IMR-90 (cell line): ENCODE measurements around the gene MSL3B.

ENCODE experiments used
- ATAC-seq: fragments of 200-7000 bp; cut with Tn5 transposase; 2 replicates; pipeline ENCODE4 v1.9.1; 2020; ENCODE audit warnings: low read depth, mild to moderate bottlenecking, moderate library complexity
- BruUV-seq: library from RNA; stranded (reverse); fragments of 400-500 nt; replicated peaks from 2 replicates; lab custom pipeline; 2021; lab: Mats Ljungman, UMichigan
- CTCF ChIA-PET: fragments of 300-600 bp; formaldehyde crosslinking; extraction: SDS; loops from one replicate; lab custom pipeline; 2021; ENCODE audit warnings: antibody characterized with exemption; lab: Yijun Ruan, JAX
- POLR2A ChIA-PET: fragments of 300-600 bp; sonication (Branson Sonifier 250); formaldehyde crosslinking; loops from one replicate; lab custom pipeline; 2022; ENCODE audit warnings: antibody characterized with exemption; ENCODE audit not compliant: unreplicated experiment; lab: Charles Lee
- DNase-seq: peaks from one replicate; pipeline ENCODE4 v3.0.0; 2013
- H2AFZ ChIP-seq: replicated peaks from 2 replicates; pipeline ENCODE3; 2013; ENCODE audit warnings: low read length, mild to moderate bottlenecking; ENCODE audit not compliant: poor library complexity
- H2AK5ac ChIP-seq: 2 replicates; pipeline ENCODE4 v1.6.1; 2013; ENCODE audit warnings: low read depth, low read length, inconsistent platforms
- H2AK9ac ChIP-seq: replicated peaks from 2 replicates; pipeline ENCODE3; 2013; ENCODE audit warnings: mild to moderate bottlenecking, low read depth, low read length, moderate library complexity; ENCODE audit not compliant: poor library complexity
- H2BK120ac ChIP-seq: 2 replicates; pipeline ENCODE4 v1.6.1; 2013; ENCODE audit warnings: low read depth, low read length, inconsistent platforms
- H2BK15ac ChIP-seq: 3 replicates; pipeline ENCODE4 v1.6.1; 2013; ENCODE audit warnings: low read depth, low read length, inconsistent platforms
- H2BK20ac ChIP-seq: 2 replicates; pipeline ENCODE4 v1.6.1; 2013; ENCODE audit warnings: low read depth, mild to moderate bottlenecking, inconsistent platforms, low read length, moderate library complexity
- H2BK5ac ChIP-seq: 2 replicates; pipeline ENCODE4 v1.6.1; 2013; ENCODE audit warnings: mild to moderate bottlenecking, low read depth, low read length, inconsistent platforms; ENCODE audit not compliant: poor library complexity, severe bottlenecking
- H3K14ac ChIP-seq: replicated peaks from 2 replicates; pipeline ENCODE4 v1.6.1; 2013; ENCODE audit warnings: low read depth, low read length, inconsistent platforms
- H3K18ac ChIP-seq: 2 replicates; pipeline ENCODE4 v1.6.1; 2013; ENCODE audit warnings: low read depth, low read length, control low read depth
- H3K23ac ChIP-seq: 2 replicates; pipeline ENCODE4 v1.6.1; 2013; ENCODE audit warnings: low read depth, low read length, inconsistent platforms
- H3K27ac ChIP-seq: 2 replicates; pipeline ENCODE4 v1.5.1; 2013; ENCODE audit warnings: mild to moderate bottlenecking, control low read depth, low read length; ENCODE audit not compliant: insufficient read depth
- H3K27me3 ChIP-seq: 2 replicates; pipeline ENCODE4 v1.6.1; 2013; ENCODE audit warnings: low read length; ENCODE audit not compliant: control insufficient read depth, insufficient read depth
- H3K36me3 ChIP-seq: 2 replicates; pipeline ENCODE4 v1.6.1; 2013; ENCODE audit warnings: low read length, mixed read lengths; ENCODE audit not compliant: control insufficient read depth, insufficient read depth
- H3K4ac ChIP-seq: 2 replicates; pipeline ENCODE4 v1.6.1; 2013; ENCODE audit warnings: low read depth, low read length, inconsistent platforms
- H3K4me1 ChIP-seq: 2 replicates; pipeline ENCODE4 v1.6.1; 2013; ENCODE audit warnings: low read length, mixed read lengths; ENCODE audit not compliant: control insufficient read depth, insufficient read depth
- H3K4me2 ChIP-seq: 2 replicates; pipeline ENCODE4 v1.6.1; 2013; ENCODE audit warnings: low read depth, mild to moderate bottlenecking, control low read depth, low read length, moderate library complexity
- H3K4me3 ChIP-seq: 2 replicates; pipeline ENCODE4 v1.5.1; 2013; ENCODE audit warnings: low read depth, mild to moderate bottlenecking, control low read depth, low read length, moderate library complexity; ENCODE audit not compliant: insufficient read depth
- H3K56ac ChIP-seq: 2 replicates; pipeline ENCODE4 v1.6.1; 2013; ENCODE audit warnings: low read length, inconsistent platforms; ENCODE audit not compliant: insufficient read depth; ENCODE audit errors: extremely low read depth
- H3K79me1 ChIP-seq, 2 experiments: 2 replicates each; pipeline ENCODE4 v1.6.1; 2013; ENCODE audit warnings: low read length in 2 of 2, inconsistent platforms in 1 of 2, low read depth in 1 of 2
- H3K9ac ChIP-seq: 2 replicates; pipeline ENCODE4 v1.6.1; 2013; ENCODE audit warnings: low read depth, low read length, control low read depth
- H3K9me1 ChIP-seq: 2 replicates; pipeline ENCODE4 v1.6.1; 2013; ENCODE audit warnings: low read length, inconsistent platforms; ENCODE audit not compliant: insufficient read depth
- H3K9me3 ChIP-seq: 2 replicates; pipeline ENCODE4 v1.6.1; 2013; ENCODE audit warnings: low read length; ENCODE audit not compliant: control insufficient read depth, insufficient read depth
- H4K20me1 ChIP-seq: 2 replicates; pipeline ENCODE4 v1.6.1; 2013; ENCODE audit warnings: low read length, inconsistent platforms; ENCODE audit not compliant: insufficient read depth
- H4K5ac ChIP-seq: 2 replicates; pipeline ENCODE4 v1.6.1; 2013; ENCODE audit warnings: mild to moderate bottlenecking, low read depth, low read length, control low read depth
- H4K8ac ChIP-seq, 2 experiments: 2 replicates each; pipeline ENCODE4 v1.6.1; 2013; ENCODE audit warnings: low read depth in 2 of 2, low read length in 2 of 2, control low read depth in 1 of 2, inconsistent platforms in 1 of 2
- H4K91ac ChIP-seq: 2 replicates; pipeline ENCODE4 v1.6.1; 2013; ENCODE audit warnings: low read depth, low read length, inconsistent platforms; ENCODE audit not compliant: insufficient read depth
- BHLHE40 ChIP-seq: fragments of 150-350 bp; IDR thresholded peaks from 2 replicates; pipeline ENCODE4 v1.6.1; 2016; ENCODE audit warnings: mild to moderate bottlenecking, low read depth, low read length
- CEBPB ChIP-seq: IDR thresholded peaks from 2 replicates; pipeline ENCODE4 v1.6.1; 2012; ENCODE audit warnings: low read depth, low read length, improper control_type of control experiment
- CHD1 ChIP-seq: IDR thresholded peaks from 2 replicates; pipeline ENCODE4 v1.6.1; 2012; ENCODE audit warnings: low read depth, low read length, improper control_type of control experiment
- CTCF ChIP-seq: conservative IDR thresholded peaks from 2 replicates; pipeline ENCODE4 v1.5.1; 2012; ENCODE audit warnings: mild to moderate bottlenecking, low read depth, low read length, improper control_type of control experiment
- ELK1 ChIP-seq: fragments of 150-350 bp; IDR thresholded peaks from 2 replicates; pipeline ENCODE4 v1.6.1; 2016; ENCODE audit warnings: low read depth, mild to moderate bottlenecking, low read length, moderate library complexity, borderline replicate concordance
- FOS ChIP-seq: fragments of 150-350 bp; IDR thresholded peaks from 2 replicates; pipeline ENCODE4 v1.6.1; 2016; ENCODE audit warnings: low read depth, low read length
- MAFK ChIP-seq: IDR thresholded peaks from 2 replicates; pipeline ENCODE4 v1.6.1; 2012; ENCODE audit warnings: low read depth, low read length, improper control_type of control experiment
- MAZ ChIP-seq: IDR thresholded peaks from 2 replicates; pipeline ENCODE4 v1.6.1; 2012; ENCODE audit warnings: low read depth, mild to moderate bottlenecking, low read length, improper control_type of control experiment, moderate library complexity, borderline replicate concordance
- MXI1 ChIP-seq: IDR thresholded peaks from 2 replicates; pipeline ENCODE4 v1.6.1; 2012; ENCODE audit warnings: low read depth, mild to moderate bottlenecking, low read length, moderate library complexity, borderline replicate concordance
- NFE2L2 ChIP-seq: fragments of 150-350 bp; IDR thresholded peaks from 2 replicates; pipeline ENCODE4 v1.6.1; 2016; ENCODE audit warnings: low read depth, mild to moderate bottlenecking, low read length
- POLR2A ChIP-seq: IDR thresholded peaks from 2 replicates; pipeline ENCODE4 v1.6.1; 2012; ENCODE audit warnings: mild to moderate bottlenecking, low read depth, low read length
- RAD21 ChIP-seq: IDR thresholded peaks from 2 replicates; pipeline ENCODE4 v1.6.1; 2012; ENCODE audit warnings: low read length, improper control_type of control experiment
- RCOR1 ChIP-seq: IDR thresholded peaks from 2 replicates; pipeline ENCODE4 v1.6.1; 2012; ENCODE audit warnings: mild to moderate bottlenecking, low read length, improper control_type of control experiment; ENCODE audit not compliant: insufficient replicate concordance
- RFX5 ChIP-seq: IDR thresholded peaks from 2 replicates; pipeline ENCODE4 v1.8.0; 2012; ENCODE audit warnings: low read depth, mild to moderate bottlenecking, low read length, moderate library complexity
- SMC3 ChIP-seq: fragments of 150-350 bp; IDR thresholded peaks from 2 replicates; pipeline ENCODE4 v1.6.1; 2016; ENCODE audit warnings: low read depth, mild to moderate bottlenecking, antibody characterized with exemption, low read length, moderate library complexity
- USF2 ChIP-seq: fragments of 150-350 bp; IDR thresholded peaks from 2 replicates; pipeline ENCODE4 v1.6.1; 2017; ENCODE audit warnings: mild to moderate bottlenecking, antibody characterized with exemption, low read length, low read depth
- WGBS, 2 experiments: methylation state at CpG; one replicate each; pipeline versions ENCODE4 v1.1.5 to v1.1.7; 2013; ENCODE audit warnings: missing lambda C conversion rate in 2 of 2; ENCODE audit not compliant: insufficient read length in 1 of 2; ENCODE audit errors: extremely low coverage in 2 of 2; 5-methylcytosine and 5-hydroxymethylcytosine counted together
- dilution Hi-C: fragments of 300-500 bp; cut with HindIII; formaldehyde crosslinking; loops from one replicate; pipeline ENCODE4 v1.14.3; 2018; ENCODE audit warnings: low sequenced_read_pairs; ENCODE audit not compliant: unreplicated experiment
- in situ Hi-C: fragments of 300-500 bp; cut with MboI; formaldehyde crosslinking; loops from 3 replicates; pipeline ENCODE4 v1.14.3; 2019; ENCODE audit warnings: low sequenced_read_pairs, inconsistent platforms, mixed read lengths
- intact Hi-C: fragments of 100-400 bp; cut with micrococcal nuclease; formaldehyde crosslinking; loops from 2 replicates; pipeline ENCODE4 v1.10.0; 2022

MSL3B gene

GRCh38 chr2:233845301-233846060, 22.7 kb downstream of the MSL3B start:
- dilution Hi-C loops, result no loop called here
- no peak overlapping the region for H2AK9ac ChIP-seq
- H2BK20ac ChIP-seq, result no peak overlapping the region
- H3K23ac ChIP-seq, result no peak overlapping the region
- no peak overlapping the region for H3K4me2 ChIP-seq
- H3K27ac ChIP-seq, result no peak overlapping the region
- no peak overlapping the region for H2AK5ac ChIP-seq
- peaks cover 48 to 64% of the 10 kb centered on the region in 2 experiments for H3K79me1 ChIP-seq
- H3K14ac ChIP-seq, result no peak overlapping the region
- no peaks in the 10 kb centered on the region for H3K4me1 ChIP-seq
- no peak overlapping the region for H4K5ac ChIP-seq
- H3K4ac ChIP-seq, result no peak overlapping the region
- no peak overlapping the region for H4K91ac ChIP-seq
- intact Hi-C loops, result no loop called here
- no CpG with 5 or more reads among the region's 1 CpG for WGBS, 2 experiments
- H2BK120ac ChIP-seq, result no peak overlapping the region
- no peak overlapping the region for H2BK5ac ChIP-seq
- no peak for ATAC-seq
- peaks cover 29% of the 10 kb centered on the region for H3K36me3 ChIP-seq
- 0 out of 2 replicates have a peak, but pooled peaks cover 4% of the 10 kb centered on the region for H3K9me1 ChIP-seq
- H3K4me3 ChIP-seq, result no peak overlapping the region
- no peak overlapping the region for H2BK15ac ChIP-seq
- H4K8ac ChIP-seq, result no peak overlapping the region
- H3K9ac ChIP-seq, result no peak overlapping the region
- POLR2A ChIA-PET, result no interaction called here
- no peak overlapping the region for H3K18ac ChIP-seq
- no peaks in the 10 kb centered on the region for H3K27me3 ChIP-seq
- no peaks in the 10 kb centered on the region for H3K9me3 ChIP-seq
- BruUV-seq, result no TSS peak
- H2AFZ ChIP-seq, result no peak overlapping the region
- H3K56ac ChIP-seq, result no peak overlapping the region
- no peak for DNase-seq
- CTCF ChIA-PET, result no interaction called here
- peaks cover 7% of the 10 kb centered on the region for H4K20me1 ChIP-seq
- in situ Hi-C loops, result loop anchor here (25.0 kb wide), 1 partner anchor 383 kb away; no protein-coding TSS in a partner anchor
- no peak for TF ChIP-seq POLR2A
- TF ChIP-seq RCOR1, result no peak
- no peak for TF ChIP-seq ELK1
- TF ChIP-seq NFE2L2, result no peak
- no peak for TF ChIP-seq RFX5
- no peak for TF ChIP-seq SMC3
- TF ChIP-seq USF2, result no peak
- no peak for TF ChIP-seq RAD21
- TF ChIP-seq CTCF, result no peak
- TF ChIP-seq MAFK, result no peak
- no peak for TF ChIP-seq MAZ
- TF ChIP-seq BHLHE40, result no peak
- TF ChIP-seq FOS, result no peak
- TF ChIP-seq CHD1, result no peak
- TF ChIP-seq CEBPB, result no peak
- no peak for TF ChIP-seq MXI1
